Hematopoietic multipotent progenitor cell treated with erythropoietin and hydrocortisone succinate and interleukin-3 and kit ligand, for 17 days (in vitro differentiated cells): ENCODE results near the gene HECTD3.
"Not testable (repeated sequence)": the region's sequence is repeated elsewhere in the genome, so short reads cannot be mapped to it uniquely, and the experiment has no call there.

Experiments
- DNase-seq: peaks from one replicate; pipeline ENCODE4 v3.0.0-alpha.2; 2015; ENCODE audit warnings: low spot score

Gene HECTD3

DNA sequence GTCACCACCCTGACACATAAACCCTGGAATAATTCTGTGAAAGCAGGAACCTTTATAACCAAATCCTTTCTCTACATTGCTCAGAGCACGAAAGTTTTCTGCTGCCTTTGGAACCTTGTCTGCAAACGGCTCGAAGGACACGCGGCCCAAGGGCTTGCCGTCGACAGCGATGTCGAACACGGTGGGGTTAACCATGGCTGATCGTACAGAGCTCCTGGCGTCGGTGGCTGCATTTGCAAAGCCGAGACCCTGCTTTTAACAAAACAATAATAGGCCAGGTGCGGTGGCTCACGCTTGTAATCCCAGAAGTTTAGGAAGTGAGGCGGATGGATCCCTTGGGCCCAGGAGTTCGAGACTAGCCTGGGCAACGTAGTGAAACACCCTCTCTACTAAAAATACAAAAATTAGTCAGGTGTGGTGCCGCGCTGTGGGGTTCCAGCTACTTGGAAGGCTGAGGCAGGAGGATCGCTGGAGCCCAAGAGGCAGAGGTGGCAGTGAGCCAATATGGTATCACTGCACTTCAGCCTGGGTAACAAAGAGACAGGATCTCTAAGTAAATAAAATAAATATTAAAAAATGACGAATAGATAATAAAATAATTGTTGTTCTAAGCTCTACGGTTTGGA is 22.5 kb downstream of the HECTD3 start:
- no peak for DNase-seq

DNA sequence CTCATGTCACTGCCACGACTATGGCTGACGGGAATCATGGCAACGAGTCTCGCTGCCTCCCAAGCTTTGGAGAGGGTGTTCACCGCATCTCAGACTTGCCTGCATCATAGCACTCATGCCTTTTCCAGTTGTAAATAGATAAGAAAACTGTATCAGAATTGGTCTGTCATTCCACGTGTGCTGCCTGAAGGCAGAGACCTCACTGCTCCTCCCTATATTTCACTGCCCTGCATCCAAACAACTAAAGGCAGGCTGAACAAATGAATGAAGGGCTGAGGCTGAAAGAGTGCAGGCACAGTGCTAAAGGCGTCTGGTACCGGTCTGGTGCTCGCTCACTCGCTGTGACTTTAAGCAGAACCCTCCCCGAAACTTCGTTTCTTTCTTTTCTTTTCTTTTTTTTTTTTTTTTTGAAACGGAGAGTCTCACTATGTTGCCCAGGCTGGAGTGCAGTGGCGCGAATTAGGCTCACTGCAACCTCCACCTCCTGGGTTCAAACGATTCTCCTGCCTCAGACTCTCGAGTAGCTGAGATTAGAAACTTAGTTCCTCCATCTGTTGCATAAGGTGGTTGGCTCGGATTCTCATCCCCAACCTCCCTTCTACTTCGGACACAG is 25.3 kb downstream of the HECTD3 start:
- DNase-seq, result peak; percentile 40

- DNase-seq, result not testable (repeated sequence)
Observed at GRCh38 chr1:44977372-44977771, 33.8 kb downstream of the HECTD3 start.

DNA sequence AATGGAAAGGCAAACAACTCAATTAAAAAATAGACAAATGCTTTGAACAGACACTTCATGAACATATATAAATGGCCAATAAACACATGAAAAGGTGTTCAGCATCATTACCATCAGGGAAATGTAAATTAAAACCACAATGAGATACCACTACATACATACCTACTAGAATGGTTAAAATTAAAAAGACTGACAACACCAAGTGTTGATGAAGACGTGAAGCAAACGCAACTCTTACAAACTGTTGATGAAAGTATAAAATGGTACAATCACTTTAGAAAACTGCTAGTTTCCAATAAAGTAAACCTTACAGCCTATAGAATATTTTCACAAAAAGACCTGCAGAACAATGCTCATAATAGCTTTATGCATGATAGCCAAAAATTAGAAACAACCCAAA is 34.9 kb downstream of the HECTD3 start:
- DNase-seq, result no peak

- no peak for DNase-seq
Observed at GRCh38 chr1:44973645-44974044, 37.5 kb downstream of the HECTD3 start.

GRCh38 chr1:44970317-44970716 is 40.8 kb downstream of the HECTD3 start:
- DNase-seq, result no peak

DNA sequence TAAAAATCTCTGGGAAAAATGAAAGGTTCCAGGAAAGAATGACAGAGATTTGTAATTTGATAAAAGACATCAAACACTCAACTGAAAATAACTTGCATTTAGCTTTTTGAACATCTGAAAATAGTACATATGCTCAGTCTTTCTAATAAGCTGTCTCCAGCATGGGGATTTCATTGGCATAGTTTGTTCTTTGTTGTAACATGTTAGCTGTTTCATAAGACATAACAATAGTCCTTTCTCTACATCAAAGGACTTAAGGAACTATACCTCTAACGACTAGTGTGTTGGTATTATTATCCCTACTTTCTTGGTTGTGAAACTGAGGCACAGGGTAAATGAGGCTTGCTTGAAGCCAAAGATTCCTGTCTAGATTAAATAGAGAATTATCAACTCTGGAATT is 46.7 kb downstream of the HECTD3 start:
- DNase-seq, result no peak

DNA sequence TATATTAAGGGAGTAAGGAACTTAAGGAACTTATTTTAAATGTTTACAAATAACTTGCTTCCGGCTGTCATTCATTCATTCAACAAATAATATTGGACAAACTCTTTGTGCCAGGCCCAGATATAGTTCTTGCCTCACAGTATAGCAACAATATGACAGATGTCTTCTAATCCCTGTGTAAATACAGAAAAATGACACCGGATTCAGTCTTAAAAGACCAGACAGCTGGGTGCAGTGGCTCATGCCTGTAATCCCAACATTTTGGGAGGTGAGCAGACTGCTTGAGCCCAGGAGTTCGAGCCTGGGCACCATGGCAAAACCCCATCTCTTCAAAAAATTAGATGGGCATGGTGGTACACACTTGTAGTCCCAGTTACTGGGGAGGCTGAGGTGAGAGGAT is 48.4 kb downstream of the HECTD3 start:
- DNase-seq, result no peak

GRCh38 chr1:44962022-44962421 is 49.1 kb downstream of the HECTD3 start:
- not testable (repeated sequence) for DNase-seq

- DNase-seq, result not testable (repeated sequence)
Observed at GRCh38 chr1:44957566-44957965, 53.6 kb downstream of the HECTD3 start.

DNA sequence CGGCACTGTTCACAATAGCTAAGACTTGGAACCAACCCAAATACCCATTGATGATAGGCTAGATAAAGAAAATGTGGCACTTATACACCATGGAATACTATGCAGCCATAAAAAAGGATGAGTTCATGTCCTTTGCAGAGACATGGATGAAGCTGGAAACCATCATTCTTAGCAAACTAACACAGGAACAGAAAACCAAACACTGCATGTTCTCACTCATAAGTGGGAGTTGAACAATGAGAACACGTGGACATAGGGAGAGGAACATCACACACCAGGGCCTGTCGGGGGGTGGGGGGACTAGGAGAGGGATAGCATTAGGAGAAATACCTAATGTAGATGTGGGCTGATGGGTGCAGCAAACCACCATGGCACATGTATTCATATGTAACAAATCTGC is 55.0 kb downstream of the HECTD3 start:
- not testable (repeated sequence) for DNase-seq
